ENCODE measurements around the gene GRAMD2B.
"Not testable (repeated sequence)": the region's sequence is repeated elsewhere in the genome, so short reads cannot be mapped to it uniquely, and the experiment has no call there.

GRAMD2B gene

DNA sequence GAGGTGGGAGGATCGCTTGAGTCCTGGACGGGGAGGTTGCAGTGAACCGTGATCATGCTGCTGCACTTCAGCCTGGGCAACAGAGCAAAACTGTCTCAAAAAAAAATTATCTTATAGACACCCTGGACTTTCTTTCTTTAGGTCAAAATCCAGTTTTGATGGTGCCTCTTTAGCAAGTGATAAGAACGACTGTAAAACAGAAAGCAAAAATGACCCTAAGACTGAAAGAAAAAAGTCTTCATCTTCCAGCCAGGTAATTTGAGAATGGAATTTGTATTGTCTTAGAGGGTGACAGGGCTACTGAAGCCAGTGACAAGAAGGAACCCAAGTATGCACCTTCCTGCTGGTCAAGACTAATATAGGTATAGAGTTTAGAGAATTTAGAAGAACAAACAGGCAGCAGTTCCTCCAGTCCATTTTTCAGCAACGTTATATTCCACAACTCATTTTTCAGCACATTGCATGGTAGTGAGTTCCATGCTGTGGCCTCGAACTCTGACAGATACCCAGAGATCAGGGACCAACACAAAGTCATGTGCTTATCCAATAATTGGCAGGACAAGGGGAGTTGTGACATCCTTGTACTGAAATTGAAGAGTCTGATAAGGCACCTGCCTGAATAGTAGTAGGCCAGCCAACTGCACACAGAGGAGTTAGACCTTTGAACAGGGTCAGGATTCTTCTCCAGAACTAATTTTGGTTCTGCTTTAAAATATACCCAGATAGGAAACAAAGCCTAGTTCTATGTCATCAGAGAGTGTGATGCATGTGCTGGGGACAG, 46.5 kb downstream of the GRAMD2B start:
- no peak for FAIRE-seq
- TF ChIP-seq POLR2A (IDR thresholded peaks at IDR 0.05; ENCODE audit: low read depth, low read length) (no peak), POLR2AphosphoS5 (IDR thresholded peaks at IDR 0.05; ENCODE audit: low read depth, low read length) (no peak), TAF1 (IDR thresholded peaks at IDR 0.05; ENCODE audit: borderline replicate concordance, low read depth, low read length) (no peak)
- no peak for DNase-seq (ENCODE audit: insufficient read length)

DNA sequence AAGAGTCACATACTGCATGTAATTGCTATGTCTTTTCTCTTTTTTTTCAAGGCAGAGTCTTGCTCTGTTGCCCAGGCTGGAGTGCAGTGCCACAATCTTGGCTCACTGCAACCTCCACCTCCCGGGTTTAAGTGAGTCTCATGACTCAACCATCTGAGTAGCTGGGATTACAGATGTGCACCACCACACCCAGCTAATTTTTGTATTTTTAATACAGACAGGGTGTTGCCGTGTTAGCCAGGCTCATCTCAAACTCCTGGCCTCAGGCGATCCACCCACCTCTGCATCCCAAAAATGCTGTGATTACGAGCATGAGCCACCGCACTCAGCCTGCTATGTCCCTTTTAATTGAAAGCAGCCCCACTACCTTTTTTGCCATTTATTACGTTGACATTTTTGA, 47.3 kb downstream of the GRAMD2B start:
- DNase-seq (ENCODE audit: insufficient read length); FAIRE-seq: not testable (repeated sequence)

DNA sequence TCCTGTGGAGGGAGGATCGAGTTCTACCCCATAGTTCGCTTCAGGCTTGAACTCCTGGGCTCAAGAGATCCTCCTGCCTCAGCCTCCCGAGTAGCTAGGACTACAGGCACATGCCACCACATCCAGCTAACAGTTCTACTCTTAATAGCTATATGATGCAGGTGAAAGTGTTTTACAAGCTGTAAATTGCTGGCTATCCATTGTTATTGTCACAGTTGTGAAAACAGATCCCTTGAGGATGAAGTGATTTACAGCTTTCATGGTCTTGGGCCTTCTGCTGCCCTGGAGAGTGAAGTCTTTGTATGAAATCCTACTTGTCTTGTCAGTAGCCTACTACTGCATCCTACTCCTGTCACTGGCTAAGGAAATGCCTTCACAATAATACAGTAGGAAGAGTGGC, 48.0 kb downstream of the GRAMD2B start:
- TF ChIP-seq TAF1 (IDR thresholded peaks at IDR 0.05; ENCODE audit: borderline replicate concordance, low read depth, low read length): no peak
- no peak for TF ChIP-seq POLR2A (IDR thresholded peaks at IDR 0.05; ENCODE audit: low read depth, low read length)
- TF ChIP-seq POLR2AphosphoS5 (IDR thresholded peaks at IDR 0.05; ENCODE audit: low read depth, low read length): no peak
- DNase-seq (ENCODE audit: insufficient read length): no peak
- no peak for FAIRE-seq

DNA sequence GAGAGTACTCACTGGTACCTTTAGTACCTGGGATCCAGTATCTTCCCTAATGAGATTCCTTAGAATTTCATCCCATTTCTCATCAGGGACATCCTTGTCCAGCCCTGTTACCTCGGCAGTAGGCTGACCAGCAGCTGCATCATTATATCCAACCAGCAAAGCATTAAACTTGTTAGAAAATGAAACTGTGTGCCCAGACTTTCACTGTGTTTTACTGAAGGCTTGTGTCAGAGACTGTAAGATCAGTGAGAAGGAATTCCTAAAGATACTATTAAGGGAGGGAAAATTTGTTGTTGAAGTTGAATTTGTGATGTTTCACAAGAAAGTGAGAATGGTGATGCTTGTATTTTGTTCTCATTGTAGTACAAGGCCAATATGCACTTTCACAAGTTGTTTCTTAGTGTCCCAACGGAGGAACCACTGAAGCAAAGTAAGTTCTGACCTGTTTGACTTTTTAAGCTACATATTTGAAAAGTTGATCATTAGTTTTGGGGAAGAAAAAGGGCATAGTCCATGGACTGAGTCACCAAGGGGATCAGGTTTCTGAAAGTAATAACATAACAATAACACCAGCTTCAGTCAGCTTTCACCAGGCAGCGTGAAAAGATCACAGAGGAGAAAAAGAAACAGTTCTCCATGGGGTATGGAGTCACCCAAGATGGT, 48.8 kb downstream of the GRAMD2B start:
- DNase-seq (ENCODE audit: insufficient read length) (no peak), FAIRE-seq (no peak)
- no peak for TF ChIP-seq POLR2A (IDR thresholded peaks at IDR 0.05; ENCODE audit: low read depth, low read length)
- no peak for TF ChIP-seq TAF1 (IDR thresholded peaks at IDR 0.05; ENCODE audit: borderline replicate concordance, low read depth, low read length)
- no peak for TF ChIP-seq POLR2AphosphoS5 (IDR thresholded peaks at IDR 0.05; ENCODE audit: low read depth, low read length)

DNA sequence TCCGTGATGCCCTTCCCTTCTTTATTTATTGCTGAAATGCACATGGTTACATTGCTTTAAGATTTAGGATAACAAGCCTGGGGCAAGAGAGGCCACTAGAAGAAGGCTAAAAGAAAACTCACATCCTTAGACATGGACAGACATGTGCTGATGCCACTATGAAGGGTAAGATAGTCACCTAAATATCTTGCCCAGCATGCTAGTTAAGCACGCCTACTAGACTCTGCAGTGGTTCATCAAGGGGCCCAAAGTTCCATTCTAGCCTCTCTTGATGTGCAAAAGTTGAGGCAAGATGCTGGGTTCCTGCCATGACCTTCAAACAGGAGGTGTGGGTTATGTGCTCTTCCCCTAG, 49.3 kb downstream of the GRAMD2B start:
- FAIRE-seq (no peak), DNase-seq (ENCODE audit: insufficient read length) (no peak)
- TF ChIP-seq POLR2A (IDR thresholded peaks at IDR 0.05; ENCODE audit: low read depth, low read length) (no peak), TAF1 (IDR thresholded peaks at IDR 0.05; ENCODE audit: borderline replicate concordance, low read depth, low read length) (no peak), POLR2AphosphoS5 (IDR thresholded peaks at IDR 0.05; ENCODE audit: low read depth, low read length) (no peak)

DNA sequence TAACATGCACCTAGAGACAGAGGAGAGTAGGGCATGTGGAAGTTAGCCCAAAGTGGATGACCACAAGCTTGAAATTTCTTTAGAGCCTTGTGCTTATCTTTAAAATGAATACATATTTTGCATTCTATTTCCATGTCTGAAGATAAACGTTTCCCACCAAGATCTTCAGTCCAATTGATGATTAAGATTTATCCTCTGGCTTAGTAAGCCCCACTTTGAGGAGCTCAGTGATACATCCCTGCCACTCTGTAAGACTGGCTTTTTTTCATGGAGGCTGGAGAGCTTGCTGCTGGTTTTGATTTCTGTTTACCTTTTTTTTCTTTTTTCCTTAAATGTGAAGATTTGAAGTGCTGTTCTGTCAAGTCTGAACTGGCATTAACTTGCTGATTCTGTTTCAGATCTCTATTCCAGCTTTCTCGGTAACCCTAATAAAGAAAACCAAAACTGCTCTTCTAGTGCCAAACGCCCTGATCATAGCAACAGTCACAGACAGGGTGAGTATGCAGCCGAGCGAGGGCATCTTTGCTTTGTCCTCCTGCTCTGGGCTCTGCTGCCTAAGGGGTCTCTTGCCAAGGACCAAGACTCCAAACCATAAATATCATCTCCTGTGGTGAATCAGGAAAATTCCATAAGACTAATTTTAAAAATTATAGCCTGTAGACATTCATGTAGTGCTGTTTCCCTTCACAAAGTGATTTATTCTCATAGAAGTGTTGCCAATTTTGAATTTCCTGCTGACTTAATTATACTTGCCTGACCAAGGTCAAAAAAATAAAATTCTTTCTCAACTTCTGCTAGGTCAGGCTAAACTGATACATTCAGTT, 54.3 kb downstream of the GRAMD2B start:
- TF ChIP-seq POLR2AphosphoS5 (IDR thresholded peaks at IDR 0.05; ENCODE audit: low read depth, low read length) (no peak), POLR2A (IDR thresholded peaks at IDR 0.05; ENCODE audit: low read depth, low read length) (no peak), TAF1 (IDR thresholded peaks at IDR 0.05; ENCODE audit: borderline replicate concordance, low read depth, low read length) (no peak)
- DNase-seq (ENCODE audit: insufficient read length): no peak
- no peak for FAIRE-seq

DNA sequence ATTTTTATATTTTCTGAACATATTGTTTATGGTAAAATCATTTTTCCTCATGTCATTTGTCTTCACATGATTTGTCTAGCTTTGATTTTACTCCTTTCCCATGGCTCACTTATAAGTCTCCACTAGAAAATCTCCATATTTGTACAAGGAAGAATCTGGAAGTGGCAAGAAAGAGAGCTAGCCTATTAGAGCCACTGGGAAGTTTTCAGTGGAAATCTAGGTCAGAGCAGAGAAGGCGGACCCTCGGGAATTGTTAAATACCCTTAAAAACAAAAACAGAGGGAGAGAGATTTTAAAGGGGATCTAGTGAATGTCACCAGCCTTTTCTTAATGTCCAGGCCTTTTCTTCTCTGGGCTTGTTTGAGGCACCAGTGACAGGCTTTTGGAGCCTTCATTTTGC, 56.6 kb downstream of the GRAMD2B start:
- TF ChIP-seq POLR2A (IDR thresholded peaks at IDR 0.05; ENCODE audit: low read depth, low read length) (no peak), POLR2AphosphoS5 (IDR thresholded peaks at IDR 0.05; ENCODE audit: low read depth, low read length) (no peak), TAF1 (IDR thresholded peaks at IDR 0.05; ENCODE audit: borderline replicate concordance, low read depth, low read length) (no peak)
- FAIRE-seq (no peak), DNase-seq (ENCODE audit: insufficient read length) (no peak)

DNA sequence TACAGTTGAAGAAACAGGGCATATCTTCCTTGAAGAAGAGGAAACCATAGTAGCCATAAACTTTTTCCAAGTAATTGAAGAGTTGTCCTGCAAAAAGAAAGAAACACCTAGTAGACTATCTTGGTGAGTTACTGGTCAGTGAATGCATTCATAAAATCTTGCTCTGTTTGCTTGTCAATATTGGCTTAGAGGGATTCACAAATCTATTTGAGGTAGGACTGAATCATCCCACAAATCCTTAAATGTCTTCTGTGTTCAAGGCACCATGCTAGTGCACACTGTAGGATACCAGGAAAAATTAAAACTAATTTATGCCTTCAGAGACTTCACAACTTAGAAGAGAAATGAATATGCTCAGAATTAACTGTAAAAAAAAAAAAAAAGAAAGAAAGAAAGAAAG, 57.6 kb downstream of the GRAMD2B start:
- no peak for TF ChIP-seq POLR2A (IDR thresholded peaks at IDR 0.05; ENCODE audit: low read depth, low read length)
- TF ChIP-seq TAF1 (IDR thresholded peaks at IDR 0.05; ENCODE audit: borderline replicate concordance, low read depth, low read length): no peak
- no peak for TF ChIP-seq POLR2AphosphoS5 (IDR thresholded peaks at IDR 0.05; ENCODE audit: low read depth, low read length)
- FAIRE-seq (no peak), DNase-seq (ENCODE audit: insufficient read length) (no peak)

DNA sequence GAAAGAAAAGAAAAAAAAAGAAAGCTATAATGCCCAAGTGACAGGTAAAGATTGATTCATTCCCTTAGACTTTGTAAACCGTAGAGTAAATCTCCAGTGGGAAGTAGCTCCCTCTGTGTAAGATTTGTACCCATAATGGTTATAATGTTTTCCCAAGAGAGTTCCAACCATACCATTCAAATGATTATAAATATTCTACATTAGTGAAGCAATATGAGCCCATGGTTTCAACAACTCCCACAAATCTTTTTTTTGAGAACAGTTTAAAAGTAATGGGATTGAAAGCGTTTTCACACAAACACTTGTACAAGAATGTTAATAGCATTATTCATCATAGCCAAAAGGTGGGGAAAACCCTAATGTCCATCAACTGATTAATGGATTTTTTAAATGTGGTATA, 58.0 kb downstream of the GRAMD2B start:
- DNase-seq (ENCODE audit: insufficient read length) (no peak), FAIRE-seq (no peak)
- TF ChIP-seq TAF1 (IDR thresholded peaks at IDR 0.05; ENCODE audit: borderline replicate concordance, low read depth, low read length) (no peak), POLR2AphosphoS5 (IDR thresholded peaks at IDR 0.05; ENCODE audit: low read depth, low read length) (no peak), POLR2A (IDR thresholded peaks at IDR 0.05; ENCODE audit: low read depth, low read length) (no peak)

DNA sequence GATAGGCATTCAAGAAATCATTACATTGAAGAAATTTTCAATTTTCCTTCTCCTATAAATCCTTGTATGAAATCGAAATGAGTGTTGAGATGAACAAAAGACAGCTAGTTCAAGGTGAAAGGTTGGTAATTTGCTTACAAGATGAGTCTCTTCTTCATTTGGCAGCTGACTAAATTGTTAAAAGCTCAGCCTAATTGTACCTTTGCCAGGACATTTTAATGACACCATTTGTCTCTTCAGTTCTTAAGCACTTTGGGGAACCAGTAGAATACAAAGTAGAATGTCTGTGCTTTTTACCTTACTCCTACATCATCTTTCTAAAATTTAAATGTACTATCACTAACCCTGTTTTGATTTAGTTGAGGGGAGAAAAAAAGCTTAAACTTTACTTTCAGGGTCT, 59.4 kb downstream of the GRAMD2B start:
- no peak for TF ChIP-seq TAF1 (IDR thresholded peaks at IDR 0.05; ENCODE audit: borderline replicate concordance, low read depth, low read length)
- TF ChIP-seq POLR2A (IDR thresholded peaks at IDR 0.05; ENCODE audit: low read depth, low read length): no peak
- no peak for TF ChIP-seq POLR2AphosphoS5 (IDR thresholded peaks at IDR 0.05; ENCODE audit: low read depth, low read length)
- DNase-seq (ENCODE audit: insufficient read length) (no peak), FAIRE-seq (no peak)

DNA sequence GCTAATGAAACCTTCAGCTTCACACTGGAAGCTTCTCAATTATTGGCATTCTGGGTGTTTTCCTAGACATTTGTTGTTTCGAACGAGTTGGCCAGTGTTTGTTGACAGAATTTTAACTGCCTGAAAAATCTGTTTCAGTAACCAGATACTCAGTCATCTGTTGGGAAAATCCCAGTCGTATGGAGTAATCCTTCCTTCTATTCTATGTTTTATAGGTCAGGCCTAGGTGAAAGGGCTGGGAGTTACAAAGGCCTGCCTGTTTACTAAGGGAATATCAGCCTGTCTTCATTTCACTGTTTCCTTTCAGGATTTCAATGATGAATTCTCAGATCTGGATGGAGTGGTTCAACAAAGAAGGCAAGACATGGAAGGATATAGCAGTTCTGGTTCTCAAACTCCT, 59.9 kb downstream of the GRAMD2B start:
- no peak for DNase-seq (ENCODE audit: insufficient read length)

DNA sequence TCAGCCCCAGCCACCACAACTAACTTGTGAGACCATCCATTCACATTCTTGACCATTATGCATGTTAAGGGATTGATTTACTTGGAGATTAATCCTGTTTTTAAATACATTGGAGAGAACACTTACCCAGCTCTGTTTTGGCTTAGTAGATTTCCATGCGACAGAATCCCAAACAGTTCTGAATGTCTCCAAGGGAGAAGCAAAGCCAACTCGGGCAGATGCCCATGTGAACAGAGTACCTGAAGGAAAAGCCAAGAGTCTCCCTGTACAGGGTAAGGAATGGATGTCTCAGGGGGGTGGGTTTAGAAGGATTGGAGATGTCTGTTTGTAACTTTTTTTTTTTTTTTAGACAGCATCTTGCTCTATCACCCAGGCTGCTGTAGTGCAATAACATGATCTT, 61.0 kb downstream of the GRAMD2B start:
- FAIRE-seq: no peak
- DNase-seq (ENCODE audit: insufficient read length): no peak
- no peak for TF ChIP-seq POLR2AphosphoS5 (IDR thresholded peaks at IDR 0.05; ENCODE audit: low read depth, low read length)
- no peak for TF ChIP-seq TAF1 (IDR thresholded peaks at IDR 0.05; ENCODE audit: borderline replicate concordance, low read depth, low read length)
- no peak for TF ChIP-seq POLR2A (IDR thresholded peaks at IDR 0.05; ENCODE audit: low read depth, low read length)

More for the DNA sequence above, 59.9 kb downstream of the GRAMD2B start:
- no peak for TF ChIP-seq POLR2AphosphoS5 (IDR thresholded peaks at IDR 0.05; ENCODE audit: low read depth, low read length)
- FAIRE-seq: no peak
